Fibroblast of pulmonary artery (primary cell): Measurements from ENCODE around the gene LBH.

Experiments
- DNase-seq: peaks from one replicate; pipeline ENCODE4 v3.0.0-alpha.2; 2010; ENCODE audit warnings: low read depth
- H3K4me3 ChIP-seq: replicated peaks from 2 replicates; pipeline ENCODE4 v1.5.1; 2011; ENCODE audit warnings: low read depth, mild to moderate bottlenecking, control low read depth, low read length, moderate library complexity
- TF ChIP-seq, protein P1 (sequence below): IDR thresholded peaks from 2 replicates; pipeline ENCODE4 v1.5.1; 2011; ENCODE audit warnings: mild to moderate bottlenecking, control low read depth, low read length, inconsistent platforms; ENCODE audit errors: missing control alignments

The LBH gene

DNA sequence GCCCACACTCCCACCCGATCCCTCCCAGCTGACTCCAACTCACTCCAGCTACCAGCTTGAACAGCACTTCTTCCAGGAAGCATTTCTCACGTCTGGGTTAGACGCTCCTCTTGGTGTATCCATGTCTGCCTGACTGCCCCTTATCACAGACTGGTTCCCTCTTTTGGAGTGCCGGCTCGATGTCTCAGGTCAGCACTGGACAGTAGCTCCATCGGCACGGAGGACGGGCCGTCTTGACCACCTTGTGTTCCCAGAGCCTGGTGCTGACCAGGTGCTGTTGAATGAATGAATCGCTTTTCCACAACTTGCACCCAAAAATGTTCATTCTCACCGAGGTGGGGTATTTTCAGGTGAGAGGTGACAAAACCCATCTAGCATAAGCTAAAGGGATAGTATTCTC, 71.8 kb downstream of the LBH start:
- TF ChIP-seq, protein P1, sequence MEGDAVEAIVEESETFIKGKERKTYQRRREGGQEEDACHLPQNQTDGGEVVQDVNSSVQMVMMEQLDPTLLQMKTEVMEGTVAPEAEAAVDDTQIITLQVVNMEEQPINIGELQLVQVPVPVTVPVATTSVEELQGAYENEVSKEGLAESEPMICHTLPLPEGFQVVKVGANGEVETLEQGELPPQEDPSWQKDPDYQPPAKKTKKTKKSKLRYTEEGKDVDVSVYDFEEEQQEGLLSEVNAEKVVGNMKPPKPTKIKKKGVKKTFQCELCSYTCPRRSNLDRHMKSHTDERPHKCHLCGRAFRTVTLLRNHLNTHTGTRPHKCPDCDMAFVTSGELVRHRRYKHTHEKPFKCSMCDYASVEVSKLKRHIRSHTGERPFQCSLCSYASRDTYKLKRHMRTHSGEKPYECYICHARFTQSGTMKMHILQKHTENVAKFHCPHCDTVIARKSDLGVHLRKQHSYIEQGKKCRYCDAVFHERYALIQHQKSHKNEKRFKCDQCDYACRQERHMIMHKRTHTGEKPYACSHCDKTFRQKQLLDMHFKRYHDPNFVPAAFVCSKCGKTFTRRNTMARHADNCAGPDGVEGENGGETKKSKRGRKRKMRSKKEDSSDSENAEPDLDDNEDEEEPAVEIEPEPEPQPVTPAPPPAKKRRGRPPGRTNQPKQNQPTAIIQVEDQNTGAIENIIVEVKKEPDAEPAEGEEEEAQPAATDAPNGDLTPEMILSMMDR, result no peak
- DNase-seq, result no peak
- H3K4me3 ChIP-seq, result no peak overlapping the region

DNA sequence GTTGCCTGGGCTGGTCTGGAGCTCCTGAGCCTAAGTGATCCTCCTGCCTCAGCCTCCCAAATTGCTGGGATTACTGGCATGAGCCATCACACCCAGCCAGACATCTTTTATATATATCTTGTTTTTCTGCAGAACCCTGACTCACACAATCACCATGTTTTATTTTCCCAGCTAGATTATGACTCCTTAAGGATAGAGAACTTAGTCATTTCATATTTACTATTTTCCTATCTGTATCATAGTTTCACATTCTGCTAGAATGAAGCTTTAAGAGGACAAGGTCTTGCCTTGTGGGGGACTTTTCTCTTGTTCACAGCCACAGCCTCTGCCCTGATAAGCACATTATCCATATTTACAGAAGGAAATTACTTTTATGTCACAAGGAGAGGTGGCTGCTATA, 73.9 kb downstream of the LBH start:
- DNase-seq, result peak; percentile 4
- TF ChIP-seq, protein P1, result no peak

GRCh38 chr2:30306522-30306921, 75.2 kb downstream of the LBH start:
- TF ChIP-seq, protein P1, result no peak
- no peak for DNase-seq

More for the DNA sequence above, 73.9 kb downstream of the LBH start:
- H3K4me3 ChIP-seq, result no peak overlapping the region

GRCh38 chr2:30308280-30308679, 76.9 kb downstream of the LBH start:
- H3K4me3 ChIP-seq, result no peak overlapping the region
- TF ChIP-seq, protein P1, result no peak
- no peak for DNase-seq

More at GRCh38 chr2:30306522-30306921, 75.2 kb downstream of the LBH start:
- no peak overlapping the region for H3K4me3 ChIP-seq
